HepG2 (cell line): ENCODE measurements around the gene LDAF1. TPM values are rescaled to one million over a fixed set of nuclear protein-coding genes. Genes with fewer than 3 reads are reported as not detected.
"Not testable (repeated sequence)": the region's sequence is repeated elsewhere in the genome, so short reads cannot be mapped to it uniquely, and the experiment has no call there.

ENCODE experiments used
- ATAC-seq: fragments of 200-7000 bp; cut with Tn5 transposase; 3 replicates; pipeline ENCODE4 v1.9.1; 2020; ENCODE audit warnings: mild to moderate bottlenecking, moderate library complexity
- BruUV-seq: library from RNA; stranded (reverse); fragments of 400-500 nt; replicated peaks from 2 replicates; lab custom pipeline; 2021; lab: Mats Ljungman, UMichigan
- CTCF ChIA-PET: fragments of 300-600 bp; formaldehyde crosslinking; extraction: SDS; loops from one replicate; lab custom pipeline; 2021; ENCODE audit warnings: low total read pairs, inconsistent platforms, low intra/inter-chr PET ratio; lab: Yijun Ruan, JAX
- POLR2A ChIA-PET: fragments of 350-600 bp; sonication (Branson Sonifier 250); formaldehyde crosslinking; loops from one replicate; lab custom pipeline; 2020; ENCODE audit warnings: antibody characterized with exemption, inconsistent platforms; lab: Yijun Ruan, JAX
- DNase-seq: peaks from one replicate; pipeline ENCODE4 v3.0.0-alpha.2; 2015; ENCODE audit warnings: low spot score
- FAIRE-seq: peaks from 3 replicates; lab custom pipeline; 2011; peaks lifted over from hg19 to GRCh38; lab: Jason Lieb, UNC
- H2AFZ ChIP-seq: one replicate; pipeline ENCODE4 v1.6.1; 2011; ENCODE audit warnings: low read length, inconsistent platforms
- H3K27ac ChIP-seq: fragments of 300-600 bp; 3 replicates; pipeline ENCODE4 v1.8.0; 2011; ENCODE audit warnings: mixed run types, mild to moderate bottlenecking, mixed read lengths, low read length, inconsistent platforms; ENCODE audit not compliant: insufficient read depth; ENCODE audit errors: extremely low read length
- H3K27me3 ChIP-seq, 2 experiments: fragments of 200-600 bp in 1 of 2; 2 replicates in 1 of 2; 3 replicates in 1 of 2; pipeline versions ENCODE4 v1.6.0 to v1.8.0; 2011; ENCODE audit warnings: low read length in 2 of 2, mild to moderate bottlenecking in 2 of 2, moderate library complexity in 2 of 2, inconsistent platforms in 1 of 2; ENCODE audit not compliant: insufficient read depth in 2 of 2, control insufficient read depth in 1 of 2
- H3K36me3 ChIP-seq, 2 experiments: fragments of 200-600 bp in 1 of 2; replicated peaks in 1 of 2; 2 replicates in 1 of 2; 3 replicates in 1 of 2; pipeline versions ENCODE4 v1.5.1 to v1.8.0; 2011; ENCODE audit warnings: low read length in 2 of 2, inconsistent platforms in 1 of 2; ENCODE audit not compliant: insufficient read depth in 2 of 2, control insufficient read depth in 1 of 2
- H3K4me1 ChIP-seq: 2 replicates; pipeline ENCODE4 v1.5.1; 2012; ENCODE audit warnings: low read length, inconsistent platforms; ENCODE audit not compliant: insufficient read depth
- H3K4me2 ChIP-seq: 2 replicates; pipeline ENCODE4 v1.6.0; 2011; ENCODE audit warnings: low read depth, low read length, inconsistent platforms
- H3K4me3 ChIP-seq, 3 experiments: fragments of 200-600 bp in 1 of 3; sonication (generic), shearing (Covaris generic) in 1 of 3; replicated peaks in 1 of 3; 2 replicates each; pipeline ENCODE4 v1.5.1; 2011 to 2016; ENCODE audit warnings: low read length in 3 of 3, inconsistent platforms in 2 of 3, low read depth in 2 of 3, mild to moderate bottlenecking in 2 of 3, control low read depth in 1 of 3, mixed read lengths in 1 of 3; ENCODE audit not compliant: insufficient read depth in 1 of 3
- H3K79me2 ChIP-seq: one replicate; pipeline ENCODE4 v1.6.1; 2011; ENCODE audit warnings: low read length, inconsistent platforms; ENCODE audit not compliant: insufficient read depth
- H3K9ac ChIP-seq: 2 replicates; pipeline ENCODE4 v1.6.0; 2011; ENCODE audit warnings: mild to moderate bottlenecking, low read depth, low read length, inconsistent platforms; ENCODE audit not compliant: insufficient read depth
- H3K9me3 ChIP-seq: 2 replicates; pipeline ENCODE4 v1.5.1; 2012; ENCODE audit warnings: mild to moderate bottlenecking, low read length
- H4K20me1 ChIP-seq: 2 replicates; pipeline ENCODE4 v1.6.0; 2011; ENCODE audit warnings: inconsistent platforms, mild to moderate bottlenecking, low read length, moderate library complexity; ENCODE audit not compliant: insufficient read depth
- SNRNP70 ChIP-seq: fragments of 200-400 bp; formaldehyde crosslinking; IDR thresholded peaks from 2 replicates; pipeline ENCODE4 v1.6.1; 2017; ENCODE audit warnings: mild to moderate bottlenecking, low read depth, low read length, moderate library complexity
- TCF7 ChIP-seq: sonication (generic); IDR thresholded peaks from 2 replicates; pipeline ENCODE4 v1.6.1; 2016; ENCODE audit warnings: antibody characterized with exemption, low read depth
- XRCC5 ChIP-seq: fragments of 200-400 bp; formaldehyde crosslinking; optimal IDR thresholded peaks from 2 replicates; pipeline ENCODE3; 2017; ENCODE audit warnings: mild to moderate bottlenecking, low read length
- ZFP41 ChIP-seq: sonication (generic); formaldehyde crosslinking; IDR thresholded peaks from 2 replicates; pipeline ENCODE4 v1.4.0; 2020; ENCODE audit warnings: mild to moderate bottlenecking, missing genetic modification reagents, borderline replicate concordance
- ZMYM2 ChIP-seq: sonication (generic); formaldehyde crosslinking; IDR thresholded peaks from 2 replicates; pipeline ENCODE4 v1.8.0; 2022; ENCODE audit warnings: mild to moderate bottlenecking, missing genetic modification reagents
- ZNF841 ChIP-seq: sonication (generic); formaldehyde crosslinking; IDR thresholded peaks from 2 replicates; pipeline ENCODE4 v1.8.1; 2023; ENCODE audit warnings: missing genetic modification reagents, borderline replicate concordance
- WGBS: methylation state at CpG from one replicate; pipeline ENCODE4 v1.1.6; 2017; ENCODE audit warnings: low lambda C conversion rate; 5-methylcytosine and 5-hydroxymethylcytosine counted together
- in situ Hi-C: cut with HindIII; loops from 2 replicates; pipeline ENCODE4 v1.10.0; 2017; ENCODE audit warnings: low pct_unique_long_range_greater_than_20kb; ENCODE audit not compliant: extremely low pct_ligation_motif_present
- intact Hi-C: fragments of 100-400 bp; cut with micrococcal nuclease; formaldehyde crosslinking; loops from one replicate; pipeline ENCODE4 v1.10.0; 2022; ENCODE audit not compliant: unreplicated experiment
- polyA plus RNA-seq, 8 experiments: library from polyadenylated mRNA; depleted of rRNA in 3 of 8; stranded (reverse) in 7 of 8; unstranded in 1 of 8; fragments of >200 nt; fragmentation: Illumina TruSeq in 4 of 8; extraction: Trizol in 4 of 8; gene quantifications; 2 replicates each; pipeline versions ENCODE4 v1.2.1 to v1.2.3, GENCODE V29; 2011 to 2016; ENCODE audit warnings: low read depth in 4 of 8, missing spikeins in 1 of 8, mixed read lengths in 1 of 8; ENCODE audit not compliant: insufficient read depth in 1 of 8
- total RNA-seq, 5 experiments: library from RNA; depleted of rRNA; stranded (reverse); fragments of >200 nt; fragmentation: Illumina TruSeq; extraction: Trizol; gene quantifications; 2 replicates each; pipeline ENCODE4 v1.2.3, GENCODE V29; 2016; ENCODE audit warnings: low read depth in 1 of 5
- TF ChIP-seq, protein P1 (sequence below): sonication (generic); formaldehyde crosslinking; IDR thresholded peaks from 2 replicates; pipeline ENCODE4 v1.8.0; 2022; ENCODE audit warnings: mild to moderate bottlenecking, missing genetic modification reagents
- TF ChIP-seq, protein P2 (sequence below): sonication (generic); formaldehyde crosslinking; IDR thresholded peaks from 2 replicates; pipeline ENCODE4 v1.5.0; 2020; ENCODE audit warnings: missing genetic modification reagents

LDAF1 gene
- total and polyA plus RNA-seq, 2 of the 13 experiments (the other 11 are each of a cell fraction or from before 2014, with no cell fraction given): 6.3 to 7.5 TPM

- ATAC-seq (no peak), FAIRE-seq (no peak), DNase-seq (no peak)
- Histone ChIP-seq H2AFZ (no peak overlapping the region), H3K4me2 (no peak overlapping the region), H3K9me3 (no peaks in the 10 kb centered on the region), H3K79me2 (no peaks in the 10 kb centered on the region), H3K4me1 (peaks cover 6% of the 10 kb centered on the region), H3K36me3 (no peaks in the 10 kb centered on the region), H3K27me3 (peaks cover 5 to 44% of the 10 kb centered on the region in 2 experiments; a peak in 4 of 5 replicates), H3K4me3 (no peak overlapping the region), H4K20me1 (no peaks in the 10 kb centered on the region), H3K9ac (no peak overlapping the region), H3K27ac (no peak overlapping the region)
- BruUV-seq: no TSS peak
- CTCF ChIA-PET: no interaction called here
- POLR2A ChIA-PET: no interaction called here
- in situ Hi-C loops: no loop called here
- intact Hi-C loops: no loop called here
- 69% methylated on average over 1 of the region's 1 CpG for WGBS
- TF ChIP-seq ZNF841 (CRISPR knock-in tag): no peak
- no peak for TF ChIP-seq ZMYM2 (CRISPR knock-in tag)
- TF ChIP-seq ZFP41 (CRISPR knock-in tag): no peak
- TF ChIP-seq TCF7: no peak
- TF ChIP-seq, protein P1, sequence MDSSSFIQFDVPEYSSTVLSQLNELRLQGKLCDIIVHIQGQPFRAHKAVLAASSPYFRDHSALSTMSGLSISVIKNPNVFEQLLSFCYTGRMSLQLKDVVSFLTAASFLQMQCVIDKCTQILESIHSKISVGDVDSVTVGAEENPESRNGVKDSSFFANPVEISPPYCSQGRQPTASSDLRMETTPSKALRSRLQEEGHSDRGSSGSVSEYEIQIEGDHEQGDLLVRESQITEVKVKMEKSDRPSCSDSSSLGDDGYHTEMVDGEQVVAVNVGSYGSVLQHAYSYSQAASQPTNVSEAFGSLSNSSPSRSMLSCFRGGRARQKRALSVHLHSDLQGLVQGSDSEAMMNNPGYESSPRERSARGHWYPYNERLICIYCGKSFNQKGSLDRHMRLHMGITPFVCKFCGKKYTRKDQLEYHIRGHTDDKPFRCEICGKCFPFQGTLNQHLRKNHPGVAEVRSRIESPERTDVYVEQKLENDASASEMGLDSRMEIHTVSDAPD (CRISPR knock-in tag): no peak
- TF ChIP-seq SNRNP70: no peak
These were observed 34.5 kb downstream of the LDAF1 start for GRCh38 chr16:21192991-21193390.

DNA sequence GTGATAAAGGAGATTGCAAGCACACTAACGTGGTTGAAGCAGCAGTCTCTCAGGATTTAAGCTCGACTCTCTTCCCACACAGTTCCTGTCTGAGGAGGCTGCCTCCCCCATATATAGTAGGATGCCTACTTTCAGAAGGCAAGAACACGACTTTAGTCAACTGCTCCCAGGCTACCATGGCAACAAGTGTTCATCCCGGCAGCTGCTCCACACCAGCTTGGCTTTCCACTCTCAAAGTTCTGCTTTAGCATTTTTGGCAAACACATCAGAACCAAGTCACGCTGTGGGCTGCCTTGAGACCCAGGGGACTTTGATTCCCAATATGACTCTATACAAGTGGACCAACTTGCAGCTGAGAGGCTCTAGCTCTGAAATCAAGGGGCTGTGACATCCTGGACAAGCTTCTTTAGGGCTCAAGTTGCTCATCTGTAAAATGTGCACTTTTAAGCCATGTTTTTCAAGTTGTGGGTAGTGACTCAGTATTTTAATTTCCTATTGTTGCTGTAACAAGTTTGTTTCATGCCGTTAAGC, 36.4 kb downstream of the LDAF1 start:
- BruUV-seq: no TSS peak
- Histone ChIP-seq H2AFZ (no peak overlapping the region), H3K9me3 (no peaks in the 10 kb centered on the region), H3K79me2 (no peaks in the 10 kb centered on the region), H4K20me1 (no peaks in the 10 kb centered on the region), H3K9ac (no peak overlapping the region), H3K4me1 (no peaks in the 10 kb centered on the region), H3K4me3 (no peak overlapping the region), H3K4me2 (no peak overlapping the region), H3K36me3 (no peaks in the 10 kb centered on the region), H3K27ac (no peak overlapping the region), H3K27me3 (peaks cover 5 to 58% of the 10 kb centered on the region in 2 experiments; a peak in 4 of 5 replicates)
- ChIA-PET CTCF (no interaction called here), POLR2A (interaction anchor here (1.5 kb wide), 1 partner anchor 66 kb away, joined by 3 read pairs; no protein-coding TSS in a partner anchor)
- no peak for FAIRE-seq
- TF ChIP-seq, protein P2, sequence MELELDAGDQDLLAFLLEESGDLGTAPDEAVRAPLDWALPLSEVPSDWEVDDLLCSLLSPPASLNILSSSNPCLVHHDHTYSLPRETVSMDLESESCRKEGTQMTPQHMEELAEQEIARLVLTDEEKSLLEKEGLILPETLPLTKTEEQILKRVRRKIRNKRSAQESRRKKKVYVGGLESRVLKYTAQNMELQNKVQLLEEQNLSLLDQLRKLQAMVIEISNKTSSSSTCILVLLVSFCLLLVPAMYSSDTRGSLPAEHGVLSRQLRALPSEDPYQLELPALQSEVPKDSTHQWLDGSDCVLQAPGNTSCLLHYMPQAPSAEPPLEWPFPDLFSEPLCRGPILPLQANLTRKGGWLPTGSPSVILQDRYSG: no peak
- TF ChIP-seq XRCC5: peak; percentile 16
- in situ Hi-C loops (no loop called here), intact Hi-C loops (no loop called here)
- WGBS: 26% methylated on average over 6 of the region's 6 CpGs
- no peak for ATAC-seq
- DNase-seq: no peak

- ATAC-seq, intact Hi-C loops, CTCF ChIA-PET, BruUV-seq, H3K9me3 ChIP-seq, FAIRE-seq, H3K4me3 ChIP-seq, H3K27ac ChIP-seq, H3K36me3 ChIP-seq, in situ Hi-C loops, H3K9ac ChIP-seq, H3K4me1 ChIP-seq, H3K79me2 ChIP-seq, H3K4me2 ChIP-seq, H4K20me1 ChIP-seq, H2AFZ ChIP-seq, DNase-seq: not testable (repeated sequence)
- POLR2A ChIA-PET: interaction anchor here (1.5 kb wide), 1 partner anchor 66 kb away, joined by 3 read pairs; no protein-coding TSS in a partner anchor
- 33% methylated on average over 8 of the region's 8 CpGs for WGBS
- H3K27me3 ChIP-seq: peaks cover 5 to 53% of the 10 kb centered on the region in 2 experiments; a peak in 4 of 5 replicates
These were observed 36.9 kb downstream of the LDAF1 start for GRCh38 chr16:21195330-21195729.
